ENCODE measurements around the gene KLHL17. TPM values are rescaled to one million over a fixed set of nuclear protein-coding genes. Genes with fewer than 3 reads are reported as not detected.
"Not testable (repeated sequence)": the region's sequence is repeated elsewhere in the genome, so short reads cannot be mapped to it uniquely, and the experiment has no call there.

Gene KLHL17
- total RNA-seq, 1 experiment from 2014 or later: 41.4 TPM

- H2AFZ ChIP-seq (ENCODE audit: low read length); H3K4me1 ChIP-seq (ENCODE audit: insufficient read depth, low read length); H4K8ac ChIP-seq (replicated peaks; ENCODE audit: insufficient read length, low read depth, low read length); H3K79me1 ChIP-seq (ENCODE audit: insufficient read depth, low read depth, low read length, poor library complexity, severe bottlenecking); H3T11ph ChIP-seq (ENCODE audit: low read length); H3K14ac ChIP-seq (ENCODE audit: insufficient read depth, low read length); H3K23me2 ChIP-seq (ENCODE audit: insufficient read length, low read depth, low read length, poor library complexity, severe bottlenecking); H4K5ac ChIP-seq (ENCODE audit: insufficient read length, low read depth, low read length); H3K9me3 ChIP-seq (ENCODE audit: control insufficient read depth, low read depth, low read length); H2BK120ac ChIP-seq (ENCODE audit: low read depth, low read length, poor library complexity, severe bottlenecking); H3K4ac ChIP-seq (ENCODE audit: low read depth, low read length); H2BK12ac ChIP-seq (ENCODE audit: insufficient read length, low read depth, low read length); H3K27ac ChIP-seq (ENCODE audit: insufficient read length, low read depth, low read length); H4K20me1 ChIP-seq (ENCODE audit: control insufficient read depth, insufficient read depth, insufficient read length); H3K79me2 ChIP-seq (ENCODE audit: insufficient read depth, low read length); H3K18ac ChIP-seq (ENCODE audit: insufficient read length, low read depth, low read length); DNase-seq; H4K91ac ChIP-seq (ENCODE audit: insufficient read length, low read depth, low read length); H2AK5ac ChIP-seq (ENCODE audit: insufficient read length, low read length); H3K4me2 ChIP-seq (ENCODE audit: insufficient read depth, insufficient read length, low read length); H2BK20ac ChIP-seq (ENCODE audit: low read depth, low read length, poor library complexity, severe bottlenecking); H3K27me3 ChIP-seq (ENCODE audit: insufficient read depth, low read length); H3K9ac ChIP-seq (ENCODE audit: extremely low read depth, insufficient read length, low read length); H2BK5ac ChIP-seq (ENCODE audit: insufficient read length, low read length); H3K36me3 Mint-ChIP-seq (ENCODE audit: insufficient read depth in 1 of 3, low read depth in 3 of 3); H3K27ac Mint-ChIP-seq; H3K56ac ChIP-seq (ENCODE audit: insufficient read length, low read depth, low read length); H3K4me3 Mint-ChIP-seq; H2BK15ac ChIP-seq (ENCODE audit: low read depth, low read length); H3K23ac ChIP-seq (ENCODE audit: insufficient read length, low read depth, low read length); H3K4me1 Mint-ChIP-seq: not testable (repeated sequence)
- Mint-ChIP-seq H3K9me3 (peaks cover 21 to 23% of the 10 kb centered on the region in 2 experiments), H3K27me3 (ENCODE audit: low read depth) (peaks cover 96% of the 10 kb centered on the region)
- WGBS (ENCODE audit: extremely low coverage, insufficient read length, low lambda C conversion rate): no CpG with 5 or more reads among the region's 6 CpGs
Observed at GRCh38 chr1:991275-991674, 30.9 kb downstream of the KLHL17 start.

All from H9 (cell line).